LNCAP (cell line): ENCODE data around the gene ADAMTSL3.

ENCODE experiments used
- TF ChIP-seq, protein P1 (sequence below): fragments of 450-650 bp; IDR thresholded peaks from 2 replicates; pipeline ENCODE4 v1.5.1; 2017; ENCODE audit warnings: mild to moderate bottlenecking

The ADAMTSL3 gene

DNA sequence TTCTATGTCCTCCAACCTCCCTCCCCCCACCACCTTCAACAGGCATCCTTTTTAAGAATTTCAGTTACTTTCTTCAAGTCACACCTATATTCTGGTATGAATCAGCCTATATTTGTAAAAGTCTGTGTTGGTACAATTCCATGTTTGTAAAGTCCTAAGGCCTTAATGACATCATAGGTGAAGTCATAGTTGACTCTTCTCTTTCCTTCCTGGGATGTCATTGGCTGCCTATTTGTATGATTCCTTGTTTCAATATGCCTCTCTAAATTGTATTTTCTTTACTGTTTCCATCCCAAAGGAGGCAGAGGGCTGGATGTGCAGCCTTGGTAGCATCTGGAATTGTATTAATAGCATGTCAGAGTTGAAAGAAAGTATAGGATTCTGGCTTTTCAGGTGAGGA is 56.5 kb downstream of the ADAMTSL3 start:
- TF ChIP-seq, protein P1, sequence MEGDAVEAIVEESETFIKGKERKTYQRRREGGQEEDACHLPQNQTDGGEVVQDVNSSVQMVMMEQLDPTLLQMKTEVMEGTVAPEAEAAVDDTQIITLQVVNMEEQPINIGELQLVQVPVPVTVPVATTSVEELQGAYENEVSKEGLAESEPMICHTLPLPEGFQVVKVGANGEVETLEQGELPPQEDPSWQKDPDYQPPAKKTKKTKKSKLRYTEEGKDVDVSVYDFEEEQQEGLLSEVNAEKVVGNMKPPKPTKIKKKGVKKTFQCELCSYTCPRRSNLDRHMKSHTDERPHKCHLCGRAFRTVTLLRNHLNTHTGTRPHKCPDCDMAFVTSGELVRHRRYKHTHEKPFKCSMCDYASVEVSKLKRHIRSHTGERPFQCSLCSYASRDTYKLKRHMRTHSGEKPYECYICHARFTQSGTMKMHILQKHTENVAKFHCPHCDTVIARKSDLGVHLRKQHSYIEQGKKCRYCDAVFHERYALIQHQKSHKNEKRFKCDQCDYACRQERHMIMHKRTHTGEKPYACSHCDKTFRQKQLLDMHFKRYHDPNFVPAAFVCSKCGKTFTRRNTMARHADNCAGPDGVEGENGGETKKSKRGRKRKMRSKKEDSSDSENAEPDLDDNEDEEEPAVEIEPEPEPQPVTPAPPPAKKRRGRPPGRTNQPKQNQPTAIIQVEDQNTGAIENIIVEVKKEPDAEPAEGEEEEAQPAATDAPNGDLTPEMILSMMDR, result no peak

DNA sequence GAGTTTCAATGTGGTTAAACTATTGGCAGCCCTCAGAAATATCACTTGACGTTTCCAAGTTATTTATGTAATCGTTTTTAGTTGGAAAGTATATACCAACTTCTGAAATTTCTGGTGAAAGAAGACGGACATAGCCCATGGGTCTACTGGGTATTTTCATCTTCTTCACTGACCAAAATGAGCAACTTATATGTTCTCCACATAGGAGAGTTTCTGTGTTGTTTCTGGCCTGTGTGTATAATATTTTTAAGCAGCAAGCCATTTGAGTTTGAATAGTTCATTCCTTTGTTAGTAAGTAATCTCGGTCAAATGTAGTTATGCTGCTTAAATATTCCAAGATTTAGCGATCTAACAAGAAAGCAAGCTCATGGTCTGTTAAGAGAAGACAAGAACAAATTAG is 57.3 kb downstream of the ADAMTSL3 start:
- TF ChIP-seq, protein P1, result no peak

DNA sequence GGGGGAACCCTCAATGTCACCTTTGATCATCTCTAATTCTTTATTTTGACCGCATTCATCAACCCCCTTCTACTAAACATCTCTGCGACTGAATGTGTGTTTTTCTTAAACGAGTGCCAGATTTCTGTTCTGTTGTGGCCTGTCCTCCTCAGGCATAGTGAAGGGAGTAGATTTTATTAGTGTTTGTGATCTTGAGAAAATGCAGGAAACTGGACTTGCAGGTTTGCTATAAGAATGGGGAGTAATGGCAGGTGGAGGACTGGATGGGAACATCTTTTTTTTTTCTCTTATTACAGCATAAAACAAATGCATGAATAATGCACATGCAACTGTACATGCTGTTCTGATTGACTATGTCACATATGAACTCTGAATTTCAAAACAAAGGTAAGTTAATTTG is 59.3 kb downstream of the ADAMTSL3 start:
- TF ChIP-seq, protein P1, result no peak

DNA sequence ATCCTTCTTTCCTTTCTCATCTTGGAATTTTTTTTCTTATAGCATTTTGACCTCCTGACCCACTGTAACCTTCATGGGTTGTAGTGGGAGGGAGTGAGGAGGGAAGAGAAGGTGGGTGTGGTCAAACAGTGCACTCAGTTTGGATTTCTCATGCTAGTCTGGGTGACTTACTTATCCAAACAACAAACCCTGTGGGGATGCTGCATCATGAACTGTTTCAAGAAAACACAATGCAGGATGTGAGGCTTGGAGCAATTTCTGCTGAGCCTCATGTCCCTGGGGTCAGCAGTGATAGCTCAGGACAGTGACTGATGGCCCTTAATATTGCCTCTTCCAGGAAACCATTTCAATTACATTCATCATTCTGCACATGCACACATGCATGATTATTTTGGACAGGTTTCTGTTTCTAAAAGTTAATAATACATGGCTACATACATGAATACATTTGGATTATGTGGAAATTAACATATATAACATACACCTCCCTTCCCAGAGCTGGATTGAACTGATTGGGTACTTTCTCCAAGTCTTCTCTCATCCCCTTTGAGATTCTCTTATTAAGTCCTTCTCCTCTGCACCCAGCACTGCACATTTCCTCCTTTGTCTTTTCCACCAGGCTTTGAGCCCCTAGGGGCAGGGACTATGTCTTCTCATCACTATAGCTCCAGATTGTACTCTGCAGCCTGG is 61.2 kb downstream of the ADAMTSL3 start:
- TF ChIP-seq, protein P1, result no peak

DNA sequence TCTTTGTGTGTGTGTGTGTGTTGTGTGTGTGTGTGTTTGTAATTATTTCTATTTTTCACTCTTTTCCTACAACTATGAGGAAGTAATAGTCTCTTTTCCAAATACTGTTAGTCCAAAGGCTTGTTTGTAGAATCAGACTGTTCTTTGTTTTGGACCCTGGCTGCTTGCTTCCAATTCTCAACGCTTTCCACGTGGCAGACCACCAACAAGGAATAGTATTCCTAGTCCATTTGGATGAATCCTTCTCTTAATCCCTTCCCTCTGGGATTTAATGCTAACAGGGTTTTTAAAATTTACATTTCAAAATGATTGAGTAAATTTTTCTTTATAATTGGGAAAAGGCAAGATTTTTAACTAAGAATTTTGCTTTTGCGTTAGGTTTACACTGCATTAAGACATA is 62.7 kb downstream of the ADAMTSL3 start:
- TF ChIP-seq, protein P1, result no peak

DNA sequence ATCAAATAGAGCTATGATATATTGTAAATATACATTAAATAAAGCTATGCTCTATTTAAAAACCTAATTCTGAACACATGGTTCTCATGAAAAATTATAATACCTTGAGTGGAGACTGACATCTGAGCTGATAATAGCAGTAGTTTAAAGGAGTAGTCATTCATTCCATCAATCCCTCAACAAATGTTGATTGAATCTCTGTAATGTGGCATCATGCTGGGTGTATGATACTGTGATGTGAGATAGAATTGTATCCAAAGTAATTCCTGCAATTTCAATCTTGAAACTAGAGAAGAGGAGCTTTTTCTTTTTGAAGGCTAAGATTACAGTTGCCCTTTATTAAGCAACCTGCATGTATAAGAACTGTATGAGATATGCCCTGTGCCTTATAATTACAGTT is 63.1 kb downstream of the ADAMTSL3 start:
- TF ChIP-seq, protein P1, result no peak

DNA sequence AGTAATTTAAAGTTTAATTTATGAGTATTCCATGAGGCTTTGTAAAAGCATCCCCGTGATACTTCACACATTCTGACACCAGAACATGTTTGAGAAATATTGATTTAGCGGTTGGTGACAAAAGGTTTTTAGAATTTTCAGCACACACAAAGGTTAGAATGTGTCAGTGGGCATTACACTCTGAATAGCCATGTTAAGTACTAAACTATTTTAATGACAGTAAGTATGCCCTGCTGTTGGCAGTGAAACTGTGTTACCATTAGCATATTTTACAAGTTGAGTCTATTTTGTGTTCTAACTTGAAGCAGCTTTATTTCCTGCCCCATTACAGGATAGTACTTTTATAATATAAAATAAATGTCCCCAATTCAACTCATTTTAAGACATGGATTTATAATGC is 66.5 kb downstream of the ADAMTSL3 start:
- TF ChIP-seq, protein P1, result no peak

DNA sequence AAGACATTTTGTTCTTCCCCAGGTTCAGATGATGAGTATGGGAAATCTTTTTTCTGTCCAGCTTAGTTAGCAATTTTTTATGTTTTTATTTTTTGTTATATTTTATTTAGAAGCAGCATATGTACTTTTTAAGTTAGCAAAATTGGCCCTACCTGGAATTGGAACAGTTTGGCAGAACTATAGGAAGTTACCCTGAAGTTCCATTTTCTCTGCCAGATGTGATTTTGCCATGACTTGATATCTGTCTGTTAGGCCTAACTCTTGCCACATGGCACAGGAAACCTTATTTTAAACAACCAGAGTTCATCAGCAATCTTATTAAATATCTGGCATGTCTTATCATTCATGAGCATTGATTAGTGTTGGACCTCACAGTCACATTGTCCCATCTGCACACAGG is 67.1 kb downstream of the ADAMTSL3 start:
- TF ChIP-seq, protein P1, result no peak
